H1 (cell line): Measurements from ENCODE around the gene FAM24B. TPM values are rescaled to one million over a fixed set of nuclear protein-coding genes. Genes with fewer than 3 reads are reported as not detected.

Experiments
- CTCF ChIA-PET: fragments of 300-600 bp; sonication (Branson Sonifier 250); formaldehyde crosslinking; loops from one replicate; lab custom pipeline; 2021; ENCODE audit not compliant: partially characterized antibody; lab: Charles Lee
- POLR2A ChIA-PET: fragments of 300-600 bp; sonication (Branson Sonifier 250); formaldehyde crosslinking; loops from one replicate; lab custom pipeline; 2021; ENCODE audit warnings: inconsistent platforms; ENCODE audit not compliant: partially characterized antibody; lab: Charles Lee
- DNase-seq, 2 experiments: peaks; one replicate each; pipeline versions ENCODE4 v3.0.0 to v3.0.0-alpha.2; 2010 to 2022; ENCODE audit warnings: low spot score in 2 of 2, low read depth in 1 of 2, mixed read lengths in 1 of 2
- FAIRE-seq: peaks from 2 replicates; lab custom pipeline; 2011; peaks lifted over from hg19 to GRCh38; lab: Jason Lieb, UNC
- H2AFZ ChIP-seq: 2 replicates; pipeline ENCODE4 v1.8.1; 2012; ENCODE audit warnings: low read length, inconsistent platforms
- H2AK5ac ChIP-seq: 2 replicates; pipeline ENCODE4 v1.6.1; 2013; ENCODE audit warnings: low read depth, low read length
- H2BK120ac ChIP-seq: replicated peaks from 2 replicates; pipeline ENCODE3; 2013; ENCODE audit warnings: low read depth, low read length, inconsistent platforms
- H2BK12ac ChIP-seq: 2 replicates; pipeline ENCODE4 v1.6.1; 2013; ENCODE audit warnings: low read depth, low read length
- H2BK15ac ChIP-seq: 2 replicates; pipeline ENCODE4 v1.6.1; 2013; ENCODE audit warnings: low read length
- H2BK20ac ChIP-seq: 2 replicates; pipeline ENCODE4 v1.6.1; 2013; ENCODE audit warnings: low read length
- H2BK5ac ChIP-seq: 2 replicates; pipeline ENCODE4 v1.6.1; 2013; ENCODE audit warnings: low read depth, low read length
- H3K14ac ChIP-seq: 2 replicates; pipeline ENCODE4 v1.6.1; 2013; ENCODE audit warnings: inconsistent platforms; ENCODE audit not compliant: insufficient read length
- H3K18ac ChIP-seq: 2 replicates; pipeline ENCODE4 v1.6.1; 2013; ENCODE audit warnings: low read length; ENCODE audit errors: extremely low read depth
- H3K23ac ChIP-seq: 2 replicates; pipeline ENCODE4 v1.6.1; 2013; ENCODE audit warnings: inconsistent platforms; ENCODE audit not compliant: insufficient read length
- H3K23me2 ChIP-seq: 2 replicates; pipeline ENCODE4 v1.6.1; 2013; ENCODE audit warnings: low read depth, low read length
- H3K27ac ChIP-seq: 2 replicates; pipeline ENCODE4 v1.6.1; 2011; ENCODE audit warnings: low read depth, low read length, inconsistent platforms
- H3K27me3 ChIP-seq, 4 experiments: replicated peaks in 1 of 4; 1 replicate in 1 of 4; 2 replicates in 3 of 4; pipeline versions ENCODE4 v1.6.1 to v1.8.1; 2011 to 2013; ENCODE audit warnings: low read length in 3 of 4, mild to moderate bottlenecking in 3 of 4, inconsistent platforms in 2 of 4, mixed read lengths in 2 of 4, moderate library complexity in 1 of 4; ENCODE audit not compliant: control insufficient read depth in 3 of 4, insufficient read depth in 3 of 4; ENCODE audit errors: extremely low read depth in 1 of 4
- H3K36me3 ChIP-seq, 4 experiments: 2 replicates each; pipeline versions ENCODE4 v1.6.1 to v1.8.1; 2011 to 2013; ENCODE audit warnings: mild to moderate bottlenecking in 4 of 4, low read length in 3 of 4, moderate library complexity in 2 of 4, control low read depth in 1 of 4, inconsistent platforms in 1 of 4; ENCODE audit not compliant: insufficient read depth in 4 of 4, control insufficient read depth in 2 of 4
- H3K4ac ChIP-seq: replicated peaks from 2 replicates; pipeline ENCODE3; 2013; ENCODE audit warnings: low read length, low read depth, mixed read lengths, inconsistent platforms; ENCODE audit not compliant: insufficient read length
- H3K4me1 ChIP-seq, 4 experiments: replicated peaks in 1 of 4; 1 replicate in 1 of 4; 2 replicates in 3 of 4; pipeline versions ENCODE4 v1.6.1 to v1.8.1; 2011 to 2013; ENCODE audit warnings: low read length in 3 of 4, inconsistent platforms in 2 of 4, mixed read lengths in 1 of 4; ENCODE audit not compliant: insufficient read depth in 4 of 4, control insufficient read depth in 3 of 4
- H3K4me2 ChIP-seq, 2 experiments: 2 replicates each; pipeline versions ENCODE4 v1.6.1 to v1.8.1; 2011 to 2013; ENCODE audit warnings: low read depth in 2 of 2, low read length in 2 of 2, control low read depth in 1 of 2, inconsistent platforms in 1 of 2, mild to moderate bottlenecking in 1 of 2; ENCODE audit not compliant: insufficient read depth in 1 of 2
- H3K4me3 ChIP-seq, 4 experiments: fragments of 200-600, 300-600 bp in 1 of 4; sonication (generic), shearing (Covaris generic), sonication (Bioruptor Twin) in 1 of 4; 2 replicates each; pipeline versions ENCODE4 v1.5.1 to v1.8.1; 2011 to 2016; ENCODE audit warnings: low read length in 4 of 4, low read depth in 3 of 4, control low read depth in 2 of 4, inconsistent platforms in 2 of 4, mild to moderate bottlenecking in 2 of 4, mixed read lengths in 1 of 4, moderate library complexity in 1 of 4; ENCODE audit not compliant: insufficient read depth in 2 of 4; ENCODE audit errors: extremely low read depth in 1 of 4
- H3K56ac ChIP-seq: replicated peaks from 2 replicates; pipeline ENCODE3; 2013; ENCODE audit warnings: low read depth, mild to moderate bottlenecking, mixed read lengths, low read length, inconsistent platforms; ENCODE audit not compliant: insufficient read length
- H3K79me1 ChIP-seq: 2 replicates; pipeline ENCODE4 v1.6.1; 2013; ENCODE audit warnings: low read depth, low read length, control low read depth
- H3K79me2 ChIP-seq, 2 experiments: 2 replicates each; pipeline versions ENCODE4 v1.6.1 to v1.8.1; 2012 to 2013; ENCODE audit warnings: low read length in 2 of 2, mild to moderate bottlenecking in 2 of 2, inconsistent platforms in 1 of 2; ENCODE audit not compliant: insufficient read depth in 2 of 2, control insufficient read depth in 1 of 2
- H3K9ac ChIP-seq, 4 experiments: replicated peaks in 1 of 4; 1 replicate in 1 of 4; 2 replicates in 3 of 4; pipeline versions ENCODE4 v1.6.1 to v1.8.1; 2011 to 2013; ENCODE audit warnings: low read depth in 3 of 4, low read length in 3 of 4, control low read depth in 2 of 4, mild to moderate bottlenecking in 2 of 4, moderate library complexity in 2 of 4, inconsistent platforms in 1 of 4; ENCODE audit errors: extremely low read depth in 1 of 4
- H3K9me3 ChIP-seq, 2 experiments: 2 replicates each; pipeline versions ENCODE4 v1.6.1 to v1.8.1; 2012 to 2013; ENCODE audit warnings: mild to moderate bottlenecking in 2 of 2, moderate library complexity in 2 of 2, control low read depth in 1 of 2, inconsistent platforms in 1 of 2, low read depth in 1 of 2, low read length in 1 of 2, mixed read lengths in 1 of 2; ENCODE audit not compliant: insufficient read depth in 2 of 2
- H4K20me1 ChIP-seq, 2 experiments: replicated peaks in 1 of 2; 2 replicates each; pipeline versions ENCODE3 to v1.8.1; 2011 to 2013; ENCODE audit warnings: inconsistent platforms in 2 of 2, low read length in 2 of 2, mild to moderate bottlenecking in 1 of 2; ENCODE audit not compliant: insufficient read depth in 2 of 2, control insufficient read depth in 1 of 2
- H4K5ac ChIP-seq: 2 replicates; pipeline ENCODE4 v1.6.1; 2013; ENCODE audit warnings: low read length, low read depth, mixed read lengths, inconsistent platforms; ENCODE audit not compliant: insufficient read length
- H4K8ac ChIP-seq: 2 replicates; pipeline ENCODE4 v1.8.0; 2013; ENCODE audit warnings: mild to moderate bottlenecking, moderate library complexity, low read length, inconsistent platforms; ENCODE audit not compliant: insufficient read depth; ENCODE audit errors: extremely low read depth
- H4K91ac ChIP-seq: replicated peaks from 2 replicates; pipeline ENCODE3; 2013; ENCODE audit warnings: low read length, mixed read lengths, inconsistent platforms; ENCODE audit not compliant: insufficient read length
- CBX5 ChIP-seq: fragments of 300-800, 300-1000 bp; sonication (generic); IDR thresholded peaks from 2 replicates; pipeline ENCODE4 v1.7.1; 2016; ENCODE audit warnings: antibody characterized with exemption, low read length, low read depth
- CHD1 ChIP-seq: IDR thresholded peaks from 2 replicates; pipeline ENCODE4 v1.6.1; 2012; ENCODE audit warnings: low read depth, low read length, improper control_type of control experiment
- GABPA ChIP-seq: IDR thresholded peaks from 2 replicates; pipeline ENCODE4 v1.6.1; 2011; ENCODE audit warnings: mild to moderate bottlenecking, low read length, moderate library complexity, borderline replicate concordance; ENCODE audit not compliant: insufficient read depth
- PHF8 ChIP-seq: fragments of 200-600 bp; sonication (generic); conservative IDR thresholded peaks from 2 replicates; pipeline ENCODE4 v1.7.1; 2012; ENCODE audit warnings: low read depth, mild to moderate bottlenecking, inconsistent platforms, low read length, moderate library complexity
- POLR2AphosphoS5 ChIP-seq: IDR thresholded peaks from 2 replicates; pipeline ENCODE4 v1.6.1; 2011; ENCODE audit warnings: low read depth, low read length
- SAP30 ChIP-seq: fragments of 300-600 bp; sonication (generic); IDR thresholded peaks from 2 replicates; pipeline ENCODE4 v1.7.1; 2012; ENCODE audit warnings: low read length, moderate library complexity, mild to moderate bottlenecking, inconsistent platforms; ENCODE audit not compliant: insufficient read depth, insufficient replicate concordance
- SP1 ChIP-seq: IDR thresholded peaks from 2 replicates; pipeline ENCODE4 v1.6.1; 2011; ENCODE audit warnings: low read depth, low read length
- SP2 ChIP-seq: IDR thresholded peaks from 2 replicates; pipeline ENCODE4 v1.6.1; 2012; ENCODE audit warnings: mild to moderate bottlenecking, low read length, inconsistent platforms
- TAF7 ChIP-seq: optimal IDR thresholded peaks from 2 replicates; pipeline ENCODE3; 2011; ENCODE audit warnings: low read depth, mild to moderate bottlenecking, inconsistent platforms, low read length, moderate library complexity, borderline replicate concordance
- ZNF274 ChIP-seq: IDR thresholded peaks from 2 replicates; pipeline ENCODE4 v1.7.0; 2012; ENCODE audit warnings: low read length, borderline replicate concordance; ENCODE audit errors: extremely low read depth
- WGBS, 2 experiments: shearing (Covaris generic) in 1 of 2; methylation state at CpG; one replicate each; pipeline versions ENCODE4 v1.1.6 to v1.1.7; 2013 to 2015; ENCODE audit warnings: low lambda C conversion rate in 2 of 2, mixed read lengths in 2 of 2, inconsistent platforms in 1 of 2, low coverage in 1 of 2, missing lambda C conversion rate in 1 of 2; ENCODE audit not compliant: insufficient replicate concordance in 2 of 2, insufficient coverage in 1 of 2, insufficient read length in 1 of 2; ENCODE audit errors: extremely low coverage in 1 of 2, missing lambda C conversion rate in 1 of 2; 5-methylcytosine and 5-hydroxymethylcytosine counted together
- polyA plus RNA-seq, 7 experiments: library from polyadenylated mRNA; depleted of rRNA in 3 of 7; stranded (reverse) in 5 of 7; unstranded in 2 of 7; fragments of >200 nt in 5 of 7; fragments of 200-250 nt in 2 of 7; gene quantifications; 1 replicate in 5 of 7; 2 replicates in 1 of 7; 4 replicates in 1 of 7; pipeline versions ENCODE4 v1.2.1 to v1.2.3, GENCODE V29; 2011 to 2013; ENCODE audit warnings: missing spikeins in 2 of 7, mixed read lengths in 2 of 7
- total RNA-seq: library from RNA; stranded (reverse); fragmentation: NEBNext Ultra II Directional; extraction: Animal tissue kit (Norgen Biotek cat#: 25700); gene quantifications from 2 replicates; pipeline ENCODE4 v1.2.1, GENCODE V29; 2021

Gene FAM24B
- total and polyA plus RNA-seq, 2 of the 8 experiments (the other 6 are each of a cell fraction or from before 2014, with no cell fraction given), result 0.50 to 0.56 TPM

DNA sequence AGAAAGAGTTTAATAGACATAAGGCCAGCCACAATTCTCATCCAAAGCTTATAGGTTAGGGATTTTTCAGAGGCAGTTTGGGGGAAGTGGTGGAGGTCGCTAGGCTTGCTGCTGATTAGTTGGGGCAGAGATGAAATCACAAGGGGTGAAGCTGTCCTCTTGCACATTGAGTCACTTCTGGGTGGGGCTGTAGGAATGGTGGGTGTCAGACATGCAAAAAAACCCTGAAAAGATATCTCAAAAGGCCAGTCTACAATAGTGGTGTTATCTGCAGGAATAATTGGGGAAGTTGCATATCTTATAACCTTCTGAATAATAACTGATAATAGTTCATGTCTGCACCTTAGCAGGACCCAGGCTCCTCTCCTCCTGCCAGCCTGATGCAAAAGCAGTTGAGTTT, 2.1 kb downstream of the FAM24B start:
- 47% methylated on average over 1 of the region's 1 CpG; no CpG with 5 or more reads in 1 of the 2 experiments for WGBS, 2 experiments
- no peak overlapping the region for H2BK12ac ChIP-seq
- H3K79me2 ChIP-seq, result no peaks in the 10 kb centered on the region
- H2BK20ac ChIP-seq, result peak overlapping the region; percentile 76; the same call in 1 of the 2 replicates
- no peak overlapping the region for H2BK15ac ChIP-seq
- no peaks in the 10 kb centered on the region for H3K36me3 ChIP-seq
- peak overlapping the region; percentile 26; the same call in 1 of the 2 replicates for H2BK5ac ChIP-seq
- H3K9me3 ChIP-seq, result no peaks in the 10 kb centered on the region; a peak in 1 of 4 replicates
- H3K4me1 ChIP-seq, result peaks cover 5 to 35% (median 18%) of the 10 kb centered on the region in 4 experiments
- H2BK120ac ChIP-seq, result peak overlapping the region; percentile 86
- no peaks in the 10 kb centered on the region; the same call in 1 of the 2 replicates for H3K23me2 ChIP-seq
- FAIRE-seq (no peak), DNase-seq (no peak)
- no peak overlapping the region for H2AFZ ChIP-seq
- H3K4me3 ChIP-seq, result peak overlapping the region in 1 of 4 experiments; percentile 41; a peak in 1 of 8 replicates
- H4K8ac ChIP-seq, result no peak overlapping the region
- no peak overlapping the region for H3K14ac ChIP-seq
- H3K23ac ChIP-seq, result no peak overlapping the region
- H4K20me1 ChIP-seq, result no peaks in the 10 kb centered on the region
- no peak overlapping the region for H3K4ac ChIP-seq
- TF ChIP-seq SP2 (no peak), CHD1 (no peak), GABPA (no peak), POLR2AphosphoS5 (no peak), ZNF274 (no peak), CBX5 (no peak), SP1 (no peak), PHF8 (no peak), SAP30 (no peak), TAF7 (no peak)
- TF ChIP-seq, all 59 proteins: peak for 0
- Histone ChIP-seq H3K27ac (peak overlapping the region; percentile 91), H3K27me3 (peaks cover 0 to 3% (median 0%) of the 10 kb centered on the region in 4 experiments; a peak in 3 of 7 replicates), H3K4me2 (peak overlapping the region; percentile 42 to 59), H4K91ac (peak overlapping the region; percentile 88), H4K5ac (peak overlapping the region; percentile 63), H3K9ac (no peak overlapping the region), H3K18ac (peak overlapping the region; percentile 14; the same call in 1 of the 2 replicates), H3K56ac (no peak overlapping the region), H2AK5ac (no peak overlapping the region), H3K79me1 (no peaks in the 10 kb centered on the region)
- POLR2A ChIA-PET, result interaction anchor here (0.9 to 4.0 kb wide), 2 partner anchors 31 to 503 kb away, joined by 3 to 22 read pairs; partner anchors contain the start of genes CUZD1 and PLEKHA1
- CTCF ChIA-PET, result interaction anchor here (1.2 kb wide), 1 partner anchor 12 kb away, joined by 3 read pairs; no protein-coding TSS in a partner anchor
